SU-DHL-6 (cell line): ENCODE results near the gene MDFIC.

ENCODE experiments used
- H2AFZ ChIP-seq: fragments of 200-600 bp; sonication (generic); 2 replicates; pipeline ENCODE4 v1.6.1; 2014; ENCODE audit warnings: low read depth, mild to moderate bottlenecking, moderate library complexity, mixed read lengths, antibody characterized with exemption, low read length; ENCODE audit not compliant: severe bottlenecking
- H3F3A ChIP-seq: fragments of 200-600 bp; shearing (Covaris generic); 2 replicates; pipeline ENCODE4 v1.6.0; 2016; ENCODE audit warnings: antibody characterized with exemption, mild to moderate bottlenecking; ENCODE audit not compliant: insufficient read depth
- H3K27ac ChIP-seq: fragments of 200-600 bp; sonication (generic); 2 replicates; pipeline ENCODE4 v1.5.1; 2016; ENCODE audit warnings: low read depth, mild to moderate bottlenecking, low read length, moderate library complexity, mixed read lengths
- H3K27me3 ChIP-seq: fragments of 200-600 bp; sonication (generic), shearing (Covaris generic); 2 replicates; pipeline ENCODE4 v1.6.0; 2014; ENCODE audit warnings: mild to moderate bottlenecking, low read length
- H3K36me3 ChIP-seq: fragments of 200-600 bp; sonication (generic); 2 replicates; pipeline ENCODE4 v1.6.1; 2014; ENCODE audit warnings: mild to moderate bottlenecking, low read length, mixed read lengths
- H3K4me2 ChIP-seq: fragments of 300-600, 200-600 bp; shearing (Covaris generic), sonication (generic); 2 replicates; pipeline ENCODE4 v1.6.0; 2014; ENCODE audit warnings: low read length, low read depth, mild to moderate bottlenecking; ENCODE audit not compliant: poor library complexity, severe bottlenecking
- H3K4me3 ChIP-seq: fragments of 200-600 bp; sonication (generic); 2 replicates; pipeline ENCODE4 v1.5.1; 2014; ENCODE audit warnings: antibody characterized with exemption, low read length, mild to moderate bottlenecking, mixed read lengths; ENCODE audit not compliant: insufficient read depth, poor library complexity, severe bottlenecking
- H3K79me2 ChIP-seq: fragments of 200-600 bp; sonication (generic); 2 replicates; pipeline ENCODE4 v1.6.1; 2014; ENCODE audit warnings: mild to moderate bottlenecking, low read length, moderate library complexity; ENCODE audit not compliant: insufficient read depth
- H3K9ac ChIP-seq: fragments of 200-600 bp; sonication (generic); 2 replicates; pipeline ENCODE4 v1.7.0; 2014; ENCODE audit warnings: mild to moderate bottlenecking, low read length
- H3K9me2 ChIP-seq: fragments of 200-600 bp; sonication (generic); replicated peaks from 2 replicates; pipeline ENCODE4 v1.6.1; 2014; ENCODE audit warnings: low read length; ENCODE audit not compliant: insufficient read depth
- H3K9me3 ChIP-seq: fragments of 200-600 bp; sonication (generic); 2 replicates; pipeline ENCODE4 v1.6.1; 2014; ENCODE audit warnings: low read length, mixed read lengths; ENCODE audit not compliant: insufficient read depth
- H4K20me1 ChIP-seq: fragments of 200-600 bp; sonication (generic); 2 replicates; pipeline ENCODE4 v1.6.1; 2014; ENCODE audit warnings: low read depth, mild to moderate bottlenecking, antibody characterized with exemption, low read length, moderate library complexity, mixed read lengths
- CTCF ChIP-seq: fragments of 200-600 bp; sonication (generic); IDR thresholded peaks from one replicate; pipeline ENCODE4 v1.5.1; 2017; ENCODE audit warnings: antibody characterized with exemption, mild to moderate bottlenecking, low read length, moderate library complexity; ENCODE audit not compliant: insufficient read depth, poor library complexity, severe bottlenecking
- EZH2phosphoT487 ChIP-seq: fragments of 200-600 bp; sonication (generic), shearing (Covaris generic); conservative IDR thresholded peaks from 2 replicates; pipeline ENCODE4 v1.6.1; 2018; ENCODE audit warnings: mild to moderate bottlenecking, antibody characterized with exemption, low read length, moderate library complexity, mixed read lengths

Gene MDFIC

DNA sequence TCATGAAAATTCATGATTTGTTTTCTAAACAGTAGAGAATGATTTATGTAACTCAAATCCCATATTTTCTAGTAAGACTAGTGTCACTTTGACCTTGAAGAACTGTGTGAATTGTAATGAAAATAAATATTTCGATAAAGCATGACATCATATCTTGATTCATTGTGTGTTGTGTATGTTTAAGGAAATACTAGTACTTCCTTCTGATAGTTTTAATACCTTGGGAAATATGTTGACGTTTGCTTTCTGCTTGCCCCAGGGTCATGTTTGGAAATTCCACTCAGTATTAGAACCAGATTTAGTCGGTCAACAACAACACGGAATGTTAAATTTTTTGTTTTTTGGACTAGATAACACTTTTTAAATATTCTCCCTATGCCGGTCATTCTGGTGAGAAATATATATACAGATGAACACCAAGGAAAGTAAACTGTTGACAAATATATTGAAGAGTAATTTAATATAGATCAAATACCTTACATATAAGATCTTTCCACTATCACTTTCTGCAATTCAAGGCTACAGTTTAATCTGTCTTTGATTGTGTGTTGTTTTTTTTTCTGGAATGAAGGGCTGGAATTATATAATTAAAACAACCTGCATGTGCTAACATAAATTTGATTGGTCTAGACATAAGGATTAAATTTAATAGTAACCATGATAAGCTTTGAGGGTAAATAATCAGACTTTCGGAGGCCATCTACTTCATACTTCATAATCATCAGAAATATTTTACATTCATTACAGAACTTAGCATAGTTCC lies 126.2 kb downstream of the MDFIC start:
- Histone ChIP-seq H3K4me2 (no peak overlapping the region), H2AFZ (no peak overlapping the region), H3K9ac (no peak overlapping the region), H3K9me2 (no peaks in the 10 kb centered on the region), H3K4me3 (no peak overlapping the region), H3K9me3 (no peaks in the 10 kb centered on the region), H3K27me3 (no peaks in the 10 kb centered on the region), H3K36me3 (no peaks in the 10 kb centered on the region), H3K27ac (no peak overlapping the region), H3F3A (no peaks in the 10 kb centered on the region), H4K20me1 (no peaks in the 10 kb centered on the region), H3K79me2 (no peaks in the 10 kb centered on the region)
- TF ChIP-seq EZH2phosphoT487 = no peak
- TF ChIP-seq CTCF = no peak

DNA sequence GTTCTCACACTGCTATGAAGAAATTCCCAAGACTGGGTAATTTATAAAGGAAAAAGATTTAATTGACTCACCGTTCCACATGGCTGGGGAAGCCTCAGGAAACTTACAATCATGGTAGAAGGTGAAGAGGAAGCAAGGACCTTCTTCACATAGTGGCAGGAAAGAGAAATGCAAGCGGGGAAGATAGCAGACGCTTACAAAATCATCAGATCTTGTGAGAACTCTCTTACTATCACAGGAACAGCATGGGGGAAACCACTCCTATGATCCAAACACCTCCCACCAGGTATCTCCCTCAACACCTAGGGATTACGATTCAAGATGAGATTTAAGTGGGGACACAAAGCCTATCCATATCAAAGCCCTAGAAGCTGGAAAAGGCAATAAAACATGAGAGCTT lies 130.8 kb downstream of the MDFIC start:
- Histone ChIP-seq H3K9me3 (no peaks in the 10 kb centered on the region), H3K4me2 (no peak overlapping the region), H4K20me1 (no peaks in the 10 kb centered on the region), H2AFZ (no peak overlapping the region), H3K79me2 (no peaks in the 10 kb centered on the region), H3F3A (no peaks in the 10 kb centered on the region), H3K4me3 (no peak overlapping the region), H3K27me3 (no peaks in the 10 kb centered on the region), H3K9me2 (no peaks in the 10 kb centered on the region), H3K9ac (no peak overlapping the region), H3K27ac (no peak overlapping the region), H3K36me3 (no peaks in the 10 kb centered on the region)
- TF ChIP-seq CTCF = no peak
- no peak for TF ChIP-seq EZH2phosphoT487

DNA sequence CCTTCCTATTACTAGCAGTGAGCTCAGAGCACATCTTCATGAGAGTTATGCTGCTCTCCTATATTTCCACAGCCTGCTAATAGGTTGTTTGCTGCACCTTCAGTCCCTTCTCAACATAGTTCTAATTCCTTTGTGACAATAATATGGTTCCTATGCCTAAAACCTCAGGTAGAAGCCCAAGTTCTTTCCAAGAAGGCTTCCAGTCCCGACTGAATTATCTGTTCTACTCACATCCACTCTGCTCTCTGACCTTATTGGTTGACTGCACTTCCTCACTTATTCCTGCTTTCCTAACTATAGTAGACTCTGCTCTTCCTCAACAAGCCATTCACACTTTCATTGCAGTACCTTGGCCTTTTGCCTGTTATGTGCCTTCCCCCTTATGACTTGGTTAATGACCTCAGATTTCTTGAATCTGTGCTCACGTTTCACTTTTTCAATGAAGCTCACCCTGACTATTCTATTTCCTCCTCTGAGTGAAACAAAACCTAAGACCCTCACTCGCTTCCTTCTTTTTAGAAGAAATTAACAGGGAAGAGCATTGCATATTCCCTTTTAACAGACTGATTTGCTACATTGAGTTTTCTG lies 132.7 kb downstream of the MDFIC start:
- no peak overlapping the region for H2AFZ ChIP-seq
- TF ChIP-seq EZH2phosphoT487 = no peak
- no peak for TF ChIP-seq CTCF

More for the DNA sequence above, 132.7 kb downstream of the MDFIC start:
- Histone ChIP-seq H4K20me1 (no peaks in the 10 kb centered on the region), H3K9me2 (no peaks in the 10 kb centered on the region), H3F3A (no peaks in the 10 kb centered on the region), H3K27me3 (no peaks in the 10 kb centered on the region), H3K4me3 (no peak overlapping the region), H3K79me2 (no peaks in the 10 kb centered on the region), H3K36me3 (no peaks in the 10 kb centered on the region), H3K4me2 (no peak overlapping the region), H3K9ac (no peak overlapping the region), H3K9me3 (no peaks in the 10 kb centered on the region), H3K27ac (no peak overlapping the region)
